SH-SY5Y (cell line): Measurements from ENCODE around the gene TOM1L2.

Source experiments
- GATA2 ChIP-seq: IDR thresholded peaks from 2 replicates; pipeline ENCODE4 v1.6.1; 2011; ENCODE audit warnings: mild to moderate bottlenecking, low read depth, low read length
- GATA3 ChIP-seq: IDR thresholded peaks from 2 replicates; pipeline ENCODE4 v1.6.1; 2011; ENCODE audit warnings: low read depth, mild to moderate bottlenecking, low read length, moderate library complexity

- TF ChIP-seq GATA3 (no peak), GATA2 (no peak)
Measured at GRCh38 chr17:17964710-17965109, 7.5 kb downstream of the TOM1L2 start.
